ENCODE data around the gene GRAMD2B. TPM values are rescaled to one million over a fixed set of nuclear protein-coding genes. Genes with fewer than 3 reads are reported as not detected.

GRAMD2B gene
- total RNA-seq, 1 experiment from 2014 or later, result 6.7 TPM

DNA sequence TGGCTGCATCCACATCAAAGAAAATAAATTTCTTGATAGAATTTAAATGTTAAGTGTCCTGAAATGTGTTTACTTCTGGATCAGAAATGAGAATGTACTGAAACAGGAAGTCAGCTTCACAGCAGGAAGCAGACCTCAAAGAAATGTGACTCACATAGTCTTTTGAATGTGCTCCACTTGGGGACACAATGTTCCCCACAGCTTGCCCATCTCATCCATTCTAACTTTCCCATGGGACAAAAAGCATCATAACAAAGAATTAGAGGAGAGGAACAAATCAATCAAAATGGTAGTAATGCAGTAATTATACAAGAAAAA lies 85.7 kb downstream of the GRAMD2B start:
- Histone ChIP-seq H4K20me1 (ENCODE audit: control insufficient read depth, insufficient read depth, insufficient read length) (no peaks in the 10 kb centered on the region), H3K18ac (ENCODE audit: insufficient read length, low read depth, low read length) (no peak overlapping the region), H2BK15ac (ENCODE audit: low read depth, low read length) (no peak overlapping the region), H2BK12ac (ENCODE audit: insufficient read length, low read depth, low read length) (no peak overlapping the region), H3K4me1 (ENCODE audit: insufficient read depth, low read length) (no peaks in the 10 kb centered on the region), H3K56ac (ENCODE audit: insufficient read length, low read depth, low read length) (no peak overlapping the region), H3K9me3 (ENCODE audit: control insufficient read depth, low read depth, low read length) (no peaks in the 10 kb centered on the region), H4K8ac (replicated peaks; ENCODE audit: insufficient read length, low read depth, low read length) (no peak overlapping the region), H3K23ac (ENCODE audit: insufficient read length, low read depth, low read length) (no peak overlapping the region), H3K79me1 (ENCODE audit: insufficient read depth, low read depth, low read length, poor library complexity, severe bottlenecking) (no peaks in the 10 kb centered on the region), H3T11ph (ENCODE audit: low read length) (no peak overlapping the region), H4K5ac (ENCODE audit: insufficient read length, low read depth, low read length) (no peak overlapping the region), H2BK120ac (ENCODE audit: low read depth, low read length, poor library complexity, severe bottlenecking) (no peak overlapping the region), H4K91ac (ENCODE audit: insufficient read length, low read depth, low read length) (no peak overlapping the region), H3K4me2 (ENCODE audit: insufficient read depth, insufficient read length, low read length) (no peak overlapping the region), H3K27ac (ENCODE audit: insufficient read length, low read depth, low read length) (no peak overlapping the region), H2BK5ac (ENCODE audit: insufficient read length, low read length) (no peak overlapping the region), H3K23me2 (ENCODE audit: insufficient read length, low read depth, low read length, poor library complexity, severe bottlenecking) (no peaks in the 10 kb centered on the region), H3K4ac (ENCODE audit: low read depth, low read length) (no peak overlapping the region), H2BK20ac (ENCODE audit: low read depth, low read length, poor library complexity, severe bottlenecking) (no peak overlapping the region), H3K9ac (ENCODE audit: extremely low read depth, insufficient read length, low read length) (no peak overlapping the region), H3K27me3 (ENCODE audit: insufficient read depth, low read length) (no peaks in the 10 kb centered on the region), H2AK5ac (ENCODE audit: insufficient read length, low read length) (no peak overlapping the region), H3K14ac (ENCODE audit: insufficient read depth, low read length) (no peak overlapping the region), H3K79me2 (ENCODE audit: insufficient read depth, low read length) (no peaks in the 10 kb centered on the region), H2AFZ (ENCODE audit: low read length) (no peak overlapping the region)
- Mint-ChIP-seq H3K4me1 (peaks cover 3 to 7% of the 10 kb centered on the region in 2 experiments; a peak in 2 of 4 replicates), H3K27me3 (ENCODE audit: low read depth) (no peaks in the 10 kb centered on the region; the same call in 1 of the 2 replicates), H3K4me3 (no peak overlapping the region), H3K9me3 (no peaks in the 10 kb centered on the region), H3K36me3 (ENCODE audit: insufficient read depth in 1 of 3, low read depth in 3 of 3) (no peaks in the 10 kb centered on the region), H3K27ac (no peak overlapping the region)
- DNase-seq, result no peak
- no peak for TF ChIP-seq CTCF (conservative IDR thresholded peaks at IDR 0.05)
